ENCODE measurements around the gene YIF1B.

The YIF1B gene

GRCh38 chr19:38255383-38256014 is 60.2 kb downstream of the YIF1B start:
- H3K27ac ChIP-seq, result no peak overlapping the region
- no peaks in the 10 kb centered on the region for H3K36me3 ChIP-seq (ENCODE audit: control insufficient read depth, insufficient read depth, low read length)
- no peaks in the 10 kb centered on the region for H3K79me2 ChIP-seq
- no peak overlapping the region for H2AFZ ChIP-seq
- TF ChIP-seq CTCF (IDR thresholded peaks at IDR 0.05), result no peak
- H3K4me1 ChIP-seq, result peaks cover 8% of the 10 kb centered on the region
- H3K4me2 ChIP-seq (ENCODE audit: low read length), result peak overlapping the region; percentile 57
- H3K9me3 ChIP-seq (ENCODE audit: control insufficient read depth, low read length), result no peaks in the 10 kb centered on the region
- no peak overlapping the region for H3K9ac ChIP-seq
- no peaks in the 10 kb centered on the region for H3K27me3 ChIP-seq (ENCODE audit: control insufficient read depth, insufficient read depth, low read length)
- peak overlapping the region; percentile 31 for H3K4me3 ChIP-seq (ENCODE audit: low read depth, low read length)

- Histone ChIP-seq H3K79me2 (no peaks in the 10 kb centered on the region), H3K36me3 (ENCODE audit: control insufficient read depth, insufficient read depth, low read length) (no peaks in the 10 kb centered on the region), H3K27ac (peak overlapping the region; percentile 80), H3K4me2 (ENCODE audit: low read length) (no peak overlapping the region), H2AFZ (no peak overlapping the region), H3K9ac (no peak overlapping the region), H3K27me3 (ENCODE audit: control insufficient read depth, insufficient read depth, low read length) (no peaks in the 10 kb centered on the region), H3K9me3 (ENCODE audit: control insufficient read depth, low read length) (no peaks in the 10 kb centered on the region), H3K4me1 (peaks cover 9% of the 10 kb centered on the region), H3K4me3 (ENCODE audit: low read depth, low read length) (no peak overlapping the region)
- TF ChIP-seq CTCF (IDR thresholded peaks at IDR 0.05), result no peak
These were observed 62.0 kb downstream of the YIF1B start for GRCh38 chr19:38253788-38254187.

Measured in parathyroid adenoma (tissue), 2 donors.